CD8-positive, alpha-beta memory T cell (primary cell): ENCODE measurements around the gene CD79B. TPM values are rescaled to one million over a fixed set of nuclear protein-coding genes. Genes with fewer than 3 reads are reported as not detected.

Experiments used
- CTCF ChIA-PET: fragments of 350-600 bp; sonication (Branson Sonifier 250); formaldehyde crosslinking; loops from one replicate; lab custom pipeline; 2021; ENCODE audit warnings: antibody characterized with exemption; lab: Charles Lee
- POLR2A ChIA-PET: fragments of 350-600 bp; sonication (Branson Sonifier 250); formaldehyde crosslinking; loops from one replicate; lab custom pipeline; 2021; ENCODE audit warnings: antibody characterized with exemption; lab: Charles Lee
- DNase-seq, 5 donors: peaks; one replicate each; pipeline versions ENCODE4 v3.0.0 to v3.0.0-alpha.2; 2020 to 2022; ENCODE audit warnings: mixed read lengths in 1 of 5
- H3K27ac ChIP-seq: one replicate; pipeline ENCODE4 v1.7.0; 2013; ENCODE audit warnings: low read depth, mild to moderate bottlenecking, low read length, moderate library complexity
- H3K27me3 ChIP-seq: 2 replicates; pipeline ENCODE4 v1.7.0; 2013; ENCODE audit warnings: low read length, mild to moderate bottlenecking; ENCODE audit not compliant: insufficient read depth, poor library complexity, severe bottlenecking
- H3K36me3 ChIP-seq: 2 replicates; pipeline ENCODE4 v1.7.0; 2013; ENCODE audit warnings: mild to moderate bottlenecking, low read length, moderate library complexity; ENCODE audit not compliant: insufficient read depth
- H3K4me1 ChIP-seq: 2 replicates; pipeline ENCODE4 v1.7.0; 2013; ENCODE audit warnings: mild to moderate bottlenecking, low read length, moderate library complexity; ENCODE audit not compliant: insufficient read depth
- H3K4me3 ChIP-seq: 2 replicates; pipeline ENCODE4 v1.7.0; 2013; ENCODE audit warnings: mild to moderate bottlenecking, low read length
- H3K9me3 ChIP-seq: 2 replicates; pipeline ENCODE4 v1.7.0; 2013; ENCODE audit warnings: mild to moderate bottlenecking, low read length
- H3K27ac Mint-ChIP-seq, 8 donors: one replicate each; pipeline ENCODE4 v1.8.0; 2020 to 2021; ENCODE audit warnings: mixed read lengths in 8 of 8, mild to moderate bottlenecking in 6 of 8, inconsistent platforms in 3 of 8, moderate library complexity in 3 of 8
- H3K27me3 Mint-ChIP-seq, 2 donors: one replicate each; pipeline ENCODE4 v1.8.0; 2020 to 2021; ENCODE audit warnings: mixed read lengths in 2 of 2, mild to moderate bottlenecking in 1 of 2, moderate library complexity in 1 of 2
- H3K36me3 Mint-ChIP-seq, 3 donors: one replicate each; pipeline ENCODE4 v1.8.0; 2020 to 2021; ENCODE audit warnings: mixed read lengths in 3 of 3, inconsistent platforms in 1 of 3, mild to moderate bottlenecking in 1 of 3
- H3K4me1 Mint-ChIP-seq, 3 donors: one replicate each; pipeline ENCODE4 v1.8.0; 2020 to 2021; ENCODE audit warnings: mixed read lengths in 3 of 3, inconsistent platforms in 1 of 3, mild to moderate bottlenecking in 1 of 3
- H3K4me3 Mint-ChIP-seq, 7 donors: one replicate each; pipeline ENCODE4 v1.8.0; 2020 to 2021; ENCODE audit warnings: mixed read lengths in 7 of 7, mild to moderate bottlenecking in 6 of 7, moderate library complexity in 4 of 7, inconsistent platforms in 2 of 7
- H3K9me3 Mint-ChIP-seq, 5 donors: one replicate each; pipeline ENCODE4 v1.8.0; 2020 to 2022; ENCODE audit warnings: mixed read lengths in 5 of 5, mild to moderate bottlenecking in 3 of 5, moderate library complexity in 2 of 5, inconsistent platforms in 1 of 5
- polyA plus RNA-seq: library from polyadenylated mRNA; unstranded; fragments of 300-500 nt; fragmentation: Illumina TruSeq; gene quantifications from one replicate; pipeline ENCODE4 v1.2.3, GENCODE V29; 2021
- total RNA-seq, 2 experiments: library from RNA; stranded (reverse); gene quantifications; one replicate each; pipeline ENCODE4 v1.2.3, GENCODE V29; 2021

The CD79B gene
- total and polyA plus RNA-seq, 3 experiments from 2014 or later, result 18.1 to 36.9 (median 22.2) TPM

GRCh38 chr17:63960430-63960829 lies 28.3 kb upstream of the CD79B start:
- no peak overlapping the region for H3K4me3 Mint-ChIP-seq
- POLR2A ChIA-PET, result no interaction called here
- no peak overlapping the region for H3K4me3 ChIP-seq
- CTCF ChIA-PET, result interaction anchor here (2.1 kb wide), 1 partner anchor 65 kb away, joined by 5 read pairs; no protein-coding TSS in a partner anchor
- H3K9me3 Mint-ChIP-seq, result no peaks in the 10 kb centered on the region
- peaks cover 0 to 1% of the 10 kb centered on the region in 2 donors for H3K27me3 Mint-ChIP-seq
- DNase-seq, result no peak
- H3K27ac ChIP-seq, result no peak overlapping the region
- no peaks in the 10 kb centered on the region for H3K36me3 ChIP-seq
- no peaks in the 10 kb centered on the region for H3K27me3 ChIP-seq
- H3K4me1 ChIP-seq, result no peaks in the 10 kb centered on the region
- peaks cover 0 to 11% (median 8%) of the 10 kb centered on the region in 3 donors for H3K4me1 Mint-ChIP-seq
- no peak overlapping the region for H3K27ac Mint-ChIP-seq
- no peaks in the 10 kb centered on the region for H3K36me3 Mint-ChIP-seq
- no peaks in the 10 kb centered on the region for H3K9me3 ChIP-seq

GRCh38 chr17:63960006-63960405 lies 27.9 kb upstream of the CD79B start:
- ChIA-PET POLR2A (no interaction called here), CTCF (interaction anchor here (2.1 kb wide), 1 partner anchor 66 kb away, joined by 5 read pairs; no protein-coding TSS in a partner anchor)
- Histone ChIP-seq H3K4me3 (no peak overlapping the region), H3K27ac (no peak overlapping the region), H3K36me3 (no peaks in the 10 kb centered on the region), H3K9me3 (no peaks in the 10 kb centered on the region), H3K4me1 (no peaks in the 10 kb centered on the region), H3K27me3 (no peaks in the 10 kb centered on the region)
- no peak overlapping the region for H3K4me3 Mint-ChIP-seq
- no peaks in the 10 kb centered on the region for H3K36me3 Mint-ChIP-seq
- no peak overlapping the region for H3K27ac Mint-ChIP-seq
- peaks cover 0 to 1% of the 10 kb centered on the region in 2 donors for H3K27me3 Mint-ChIP-seq
- peaks cover under 1 to 15% (median 8%) of the 10 kb centered on the region in 3 donors for H3K4me1 Mint-ChIP-seq
- DNase-seq, result no peak
- H3K9me3 Mint-ChIP-seq, result no peaks in the 10 kb centered on the region

- Histone ChIP-seq H3K27ac (no peak overlapping the region), H3K27me3 (no peaks in the 10 kb centered on the region), H3K9me3 (no peaks in the 10 kb centered on the region), H3K36me3 (no peaks in the 10 kb centered on the region), H3K4me1 (peaks cover 16% of the 10 kb centered on the region), H3K4me3 (no peak overlapping the region)
- Mint-ChIP-seq H3K27ac (peak overlapping the region in 4 of 8 donors; percentile 27 to 81 (median 45)), H3K4me1 (peaks cover 16 to 24% (median 22%) of the 10 kb centered on the region in 3 donors), H3K36me3 (no peaks in the 10 kb centered on the region), H3K27me3 (no peaks in the 10 kb centered on the region), H3K4me3 (no peak overlapping the region), H3K9me3 (no peaks in the 10 kb centered on the region)
- ChIA-PET POLR2A (interaction anchor here (0.6 kb wide), 1 partner anchor 71 kb away, joined by 4 read pairs; no protein-coding TSS in a partner anchor), CTCF (interaction anchor here (1.1 to 3.1 kb wide), 4 partner anchors 10 to 69 kb away, joined by 3 to 24 read pairs (median 6); no protein-coding TSS in a partner anchor)
- no peak for DNase-seq
Observed at GRCh38 chr17:63956296-63956920, 24.3 kb upstream of the CD79B start.

- Histone ChIP-seq H3K27me3 (no peaks in the 10 kb centered on the region), H3K4me1 (peaks cover 16% of the 10 kb centered on the region), H3K36me3 (no peaks in the 10 kb centered on the region), H3K4me3 (no peak overlapping the region), H3K27ac (no peak overlapping the region), H3K9me3 (no peaks in the 10 kb centered on the region)
- ChIA-PET POLR2A (interaction anchor here (0.6 kb wide), 1 partner anchor 72 kb away, joined by 4 read pairs; no protein-coding TSS in a partner anchor), CTCF (interaction anchor here (3.1 kb wide), 2 partner anchors 9 to 11 kb away, joined by 10 to 24 read pairs; no protein-coding TSS in a partner anchor)
- peaks cover 16 to 25% (median 24%) of the 10 kb centered on the region in 3 donors for H3K4me1 Mint-ChIP-seq
- H3K36me3 Mint-ChIP-seq, result no peaks in the 10 kb centered on the region
- H3K27ac Mint-ChIP-seq, result peak overlapping the region in 3 of 8 donors; percentile 29 to 66 (median 64)
- no peak overlapping the region for H3K4me3 Mint-ChIP-seq
- no peak for DNase-seq
- H3K27me3 Mint-ChIP-seq, result no peaks in the 10 kb centered on the region
- H3K9me3 Mint-ChIP-seq, result no peaks in the 10 kb centered on the region
Observed at GRCh38 chr17:63955791-63956190, 23.7 kb upstream of the CD79B start.

GRCh38 chr17:63955232-63955631 lies 23.1 kb upstream of the CD79B start:
- H3K27me3 Mint-ChIP-seq, result no peaks in the 10 kb centered on the region
- CTCF ChIA-PET, result interaction anchor here (1.3 to 3.1 kb wide), 3 partner anchors 9 to 65 kb away, joined by 3 to 24 read pairs (median 10); partner anchors contain the start of gene ICAM2
- no peaks in the 10 kb centered on the region for H3K36me3 Mint-ChIP-seq
- no peaks in the 10 kb centered on the region for H3K9me3 Mint-ChIP-seq
- DNase-seq, result no peak
- H3K4me3 ChIP-seq, result no peak overlapping the region
- H3K27ac ChIP-seq, result no peak overlapping the region
- H3K4me3 Mint-ChIP-seq, result peak overlapping the region in 1 of 7 donors; percentile 24
- peak overlapping the region in 1 of 8 donors; percentile 43 for H3K27ac Mint-ChIP-seq
- H3K4me1 Mint-ChIP-seq, result peaks cover 16 to 25% (median 24%) of the 10 kb centered on the region in 3 donors
- H3K4me1 ChIP-seq, result peaks cover 16% of the 10 kb centered on the region
- no peaks in the 10 kb centered on the region for H3K9me3 ChIP-seq
- POLR2A ChIA-PET, result no interaction called here
- no peaks in the 10 kb centered on the region for H3K27me3 ChIP-seq
- H3K36me3 ChIP-seq, result no peaks in the 10 kb centered on the region

- no peaks in the 10 kb centered on the region for H3K36me3 Mint-ChIP-seq
- no peaks in the 10 kb centered on the region for H3K36me3 ChIP-seq
- CTCF ChIA-PET, result interaction anchor here (1.0 to 3.1 kb wide), 6 partner anchors 8 to 71 kb away, joined by 3 to 24 read pairs (median 5); partner anchors contain the start of gene ICAM2
- H3K27ac ChIP-seq, result no peak overlapping the region
- no peak overlapping the region for H3K4me3 ChIP-seq
- no peaks in the 10 kb centered on the region for H3K27me3 ChIP-seq
- peak overlapping the region in 7 of 8 donors; percentile 43 to 96 (median 85) for H3K27ac Mint-ChIP-seq
- no peaks in the 10 kb centered on the region for H3K9me3 Mint-ChIP-seq
- peaks cover 16 to 25% (median 24%) of the 10 kb centered on the region in 3 donors for H3K4me1 Mint-ChIP-seq
- H3K9me3 ChIP-seq, result no peaks in the 10 kb centered on the region
- H3K27me3 Mint-ChIP-seq, result no peaks in the 10 kb centered on the region
- peak in 4 of 5 donors; percentile 16 to 47 (median 32) for DNase-seq
- peaks cover 16% of the 10 kb centered on the region for H3K4me1 ChIP-seq
- POLR2A ChIA-PET, result no interaction called here
- H3K4me3 Mint-ChIP-seq, result peak overlapping the region in 6 of 7 donors; percentile 48 to 87 (median 60)
Observed at GRCh38 chr17:63954402-63955063, 22.4 kb upstream of the CD79B start.

GRCh38 chr17:63950940-63951907 lies 19.1 kb upstream of the CD79B start:
- Mint-ChIP-seq H3K9me3 (no peaks in the 10 kb centered on the region), H3K4me3 (no peak overlapping the region), H3K27me3 (no peaks in the 10 kb centered on the region), H3K27ac (peak overlapping the region in 1 of 8 donors; percentile 53), H3K4me1 (peaks cover 21 to 36% (median 30%) of the 10 kb centered on the region in 3 donors), H3K36me3 (no peaks in the 10 kb centered on the region)
- Histone ChIP-seq H3K27me3 (no peaks in the 10 kb centered on the region), H3K27ac (no peak overlapping the region), H3K36me3 (no peaks in the 10 kb centered on the region), H3K9me3 (no peaks in the 10 kb centered on the region), H3K4me1 (peaks cover 29% of the 10 kb centered on the region), H3K4me3 (no peak overlapping the region)
- POLR2A ChIA-PET, result no interaction called here
- CTCF ChIA-PET, result interaction anchor here (0.7 to 4.7 kb wide), 9 partner anchors 32 to 182 kb away, joined by 3 to 26 read pairs (median 4); partner anchors contain the start of genes CSHL1, GH1 and ICAM2
- peak in 3 of 5 donors; percentile 11 to 63 (median 23) for DNase-seq
